ENCODE data around the gene TRAF5.
A peak's percentile ranks its signal among the peaks of the same experiment; 100 is the strongest.

The TRAF5 gene

GRCh38 chr1:211329764-211330201 lies 3.1 kb downstream of the TRAF5 start:
- peak overlapping the region; percentile 94 for H3K4me2 ChIP-seq (ENCODE audit: low read depth, low read length, poor library complexity, severe bottlenecking)
- no peaks in the 10 kb centered on the region for H3K9me2 ChIP-seq (replicated peaks; ENCODE audit: low read depth, low read length)
- peaks cover 92% of the 10 kb centered on the region for H3K79me2 ChIP-seq (ENCODE audit: insufficient read depth, low read length)
- H4K20me1 ChIP-seq (ENCODE audit: insufficient read depth, low read length, poor library complexity, severe bottlenecking) = peaks cover 58% of the 10 kb centered on the region
- no peaks in the 10 kb centered on the region for H3K9me3 ChIP-seq (ENCODE audit: insufficient read depth, low read depth, low read length)
- H3K9ac ChIP-seq (ENCODE audit: low read depth, low read length, poor library complexity, severe bottlenecking) = peak overlapping the region; percentile 95
- peaks cover 83% of the 10 kb centered on the region for H3K4me1 ChIP-seq (ENCODE audit: insufficient read depth, low read length, poor library complexity, severe bottlenecking)
- H3K36me3 ChIP-seq (ENCODE audit: insufficient read depth, low read length) = no peaks in the 10 kb centered on the region
- H2AFZ ChIP-seq (ENCODE audit: low read length) = no peak overlapping the region
- H3K4me3 ChIP-seq (ENCODE audit: low read length, poor library complexity, severe bottlenecking) = peak overlapping the region; percentile 82
- no peak for TF ChIP-seq EZH2phosphoT487 (IDR thresholded peaks at IDR 0.05; ENCODE audit: borderline replicate concordance)
- no peaks in the 10 kb centered on the region for H3F3A ChIP-seq (ENCODE audit: low read depth)
- H3K27me3 ChIP-seq (ENCODE audit: insufficient read depth, low read length, poor library complexity, severe bottlenecking) = no peaks in the 10 kb centered on the region

GRCh38 chr1:211330282-211330936 lies 3.8 kb downstream of the TRAF5 start:
- no peak overlapping the region for H2AFZ ChIP-seq (ENCODE audit: low read length)
- no peaks in the 10 kb centered on the region for H3K36me3 ChIP-seq (ENCODE audit: insufficient read depth, low read length)
- H3F3A ChIP-seq (ENCODE audit: low read depth) = 0 out of 2 replicates have a peak, but pooled peaks cover 4% of the 10 kb centered on the region
- peak overlapping the region; percentile 94 for H3K4me2 ChIP-seq (ENCODE audit: low read depth, low read length, poor library complexity, severe bottlenecking)
- TF ChIP-seq EZH2phosphoT487 (IDR thresholded peaks at IDR 0.05; ENCODE audit: borderline replicate concordance) = no peak
- no peak for TF ChIP-seq CTCF (conservative IDR thresholded peaks at IDR 0.05; ENCODE audit: low read length)
- peaks cover 60% of the 10 kb centered on the region for H4K20me1 ChIP-seq (ENCODE audit: insufficient read depth, low read length, poor library complexity, severe bottlenecking)
- peaks cover 97% of the 10 kb centered on the region for H3K79me2 ChIP-seq (ENCODE audit: insufficient read depth, low read length)
- H3K4me3 ChIP-seq (ENCODE audit: low read length, poor library complexity, severe bottlenecking) = peak overlapping the region; percentile 82
- H3K4me1 ChIP-seq (ENCODE audit: insufficient read depth, low read length, poor library complexity, severe bottlenecking) = peaks cover 86% of the 10 kb centered on the region
- H3K9me2 ChIP-seq (replicated peaks; ENCODE audit: low read depth, low read length) = no peaks in the 10 kb centered on the region
- H3K9me3 ChIP-seq (ENCODE audit: insufficient read depth, low read depth, low read length) = no peaks in the 10 kb centered on the region
- peak overlapping the region; percentile 95 for H3K9ac ChIP-seq (ENCODE audit: low read depth, low read length, poor library complexity, severe bottlenecking)
- no peaks in the 10 kb centered on the region for H3K27me3 ChIP-seq (ENCODE audit: insufficient read depth, low read length, poor library complexity, severe bottlenecking)

- H3K9me2 ChIP-seq (replicated peaks; ENCODE audit: low read depth, low read length) = no peaks in the 10 kb centered on the region
- peaks cover 86% of the 10 kb centered on the region for H3K4me1 ChIP-seq (ENCODE audit: insufficient read depth, low read length, poor library complexity, severe bottlenecking)
- no peaks in the 10 kb centered on the region for H3K36me3 ChIP-seq (ENCODE audit: insufficient read depth, low read length)
- H3K79me2 ChIP-seq (ENCODE audit: insufficient read depth, low read length) = peaks cover 99% of the 10 kb centered on the region
- no peaks in the 10 kb centered on the region for H3K27me3 ChIP-seq (ENCODE audit: insufficient read depth, low read length, poor library complexity, severe bottlenecking)
- H3K4me3 ChIP-seq (ENCODE audit: low read length, poor library complexity, severe bottlenecking) = peak overlapping the region; percentile 82
- peak overlapping the region; percentile 95 for H3K9ac ChIP-seq (ENCODE audit: low read depth, low read length, poor library complexity, severe bottlenecking)
- no peak for TF ChIP-seq CTCF (conservative IDR thresholded peaks at IDR 0.05; ENCODE audit: low read length)
- TF ChIP-seq EZH2phosphoT487 (IDR thresholded peaks at IDR 0.05; ENCODE audit: borderline replicate concordance) = no peak
- H3K4me2 ChIP-seq (ENCODE audit: low read depth, low read length, poor library complexity, severe bottlenecking) = peak overlapping the region; percentile 94
- H3K9me3 ChIP-seq (ENCODE audit: insufficient read depth, low read depth, low read length) = no peaks in the 10 kb centered on the region
- peaks cover 66% of the 10 kb centered on the region for H4K20me1 ChIP-seq (ENCODE audit: insufficient read depth, low read length, poor library complexity, severe bottlenecking)
- no peak overlapping the region for H2AFZ ChIP-seq (ENCODE audit: low read length)
- H3F3A ChIP-seq (ENCODE audit: low read depth) = 0 out of 2 replicates have a peak, but pooled peaks cover 4% of the 10 kb centered on the region
Measured at GRCh38 chr1:211331011-211331709, 4.5 kb downstream of the TRAF5 start.
